GM21723 (cell line): ENCODE measurements around the gene MYADML2.
"Not testable (repeated sequence)": the region's sequence is repeated elsewhere in the genome, so short reads cannot be mapped to it uniquely, and the experiment has no call there.

Source experiments
- ATAC-seq: cut with Tn5 transposase; IDR thresholded peaks from one replicate; pipeline ENCODE4 v1.9.1; 2021; ENCODE audit warnings: mild to moderate bottlenecking, moderate library complexity; ENCODE audit not compliant: unreplicated experiment

The MYADML2 gene, protein sequence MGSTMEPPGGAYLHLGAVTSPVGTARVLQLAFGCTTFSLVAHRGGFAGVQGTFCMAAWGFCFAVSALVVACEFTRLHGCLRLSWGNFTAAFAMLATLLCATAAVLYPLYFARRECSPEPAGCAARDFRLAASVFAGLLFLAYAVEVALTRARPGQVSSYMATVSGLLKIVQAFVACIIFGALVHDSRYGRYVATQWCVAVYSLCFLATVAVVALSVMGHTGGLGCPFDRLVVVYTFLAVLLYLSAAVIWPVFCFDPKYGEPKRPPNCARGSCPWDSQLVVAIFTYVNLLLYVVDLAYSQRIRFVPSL

DNA sequence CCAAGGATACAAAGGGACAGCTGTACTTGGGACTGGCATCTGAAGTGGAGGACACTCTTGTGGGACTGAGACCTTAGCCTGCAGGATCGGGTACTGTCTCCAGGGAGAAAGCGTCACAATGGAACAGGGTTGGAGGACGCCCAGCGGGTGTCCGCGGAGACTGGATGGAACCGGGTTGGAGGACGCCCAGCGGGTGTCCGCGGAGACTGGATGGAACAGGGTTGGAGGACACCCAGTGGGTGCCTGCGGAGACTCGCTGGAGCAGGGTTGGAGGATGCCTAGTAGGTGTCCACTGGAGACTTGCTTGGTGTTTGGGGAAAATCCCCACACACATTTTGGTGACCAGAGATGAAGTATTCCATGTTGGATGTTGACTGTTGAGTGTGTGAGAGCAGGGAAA, at the start of gene MYADML2:
MYADML2 (minus strand) TSS at position 45 of the 400 bp plus-strand sequence. CDS start 5,492 bp downstream, outside the sequence.
- ATAC-seq = no peak

- no peak for ATAC-seq
These were observed 49.3 kb upstream of the MYADML2 start for GRCh38 chr17:81996232-81996756.

DNA sequence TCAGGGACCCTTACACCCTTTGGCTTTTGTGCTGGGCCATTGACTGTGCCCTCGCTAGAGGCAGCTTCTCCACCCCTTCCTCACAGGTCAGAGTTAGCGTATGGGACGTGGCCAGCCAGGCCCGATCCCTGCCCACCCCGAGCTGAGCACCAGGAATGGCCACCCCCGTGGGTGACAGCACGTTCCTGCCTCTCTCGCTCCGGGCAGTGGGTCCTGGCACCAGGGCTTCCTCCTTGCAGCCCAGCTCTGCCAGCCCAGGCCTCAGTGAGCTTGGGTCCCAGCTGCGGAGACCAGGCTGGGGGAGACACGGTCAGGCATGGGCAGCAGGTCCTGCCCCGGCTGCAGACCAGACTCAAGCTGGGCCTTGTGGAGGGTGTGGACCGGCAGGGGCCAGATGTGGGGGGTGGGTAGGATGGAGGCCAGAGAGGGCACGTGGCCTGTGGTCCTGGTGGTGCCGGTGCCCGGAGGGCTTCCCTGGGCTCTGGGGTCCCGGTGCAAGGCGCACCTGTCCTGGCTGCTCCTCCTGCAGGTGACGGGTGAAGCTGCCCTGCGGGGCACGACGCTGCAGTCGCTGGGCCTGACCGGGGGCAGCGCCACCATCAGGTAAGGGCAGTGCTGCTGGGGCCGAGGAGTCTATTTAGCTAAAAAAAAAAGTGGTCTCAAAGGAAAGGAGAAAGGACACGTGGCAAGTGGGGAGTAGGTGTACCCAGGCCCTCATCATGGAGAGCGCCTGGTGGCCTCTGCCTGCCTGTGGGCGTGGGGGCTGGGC, 48.6 kb upstream of the MYADML2 start:
- ATAC-seq = no peak

DNA sequence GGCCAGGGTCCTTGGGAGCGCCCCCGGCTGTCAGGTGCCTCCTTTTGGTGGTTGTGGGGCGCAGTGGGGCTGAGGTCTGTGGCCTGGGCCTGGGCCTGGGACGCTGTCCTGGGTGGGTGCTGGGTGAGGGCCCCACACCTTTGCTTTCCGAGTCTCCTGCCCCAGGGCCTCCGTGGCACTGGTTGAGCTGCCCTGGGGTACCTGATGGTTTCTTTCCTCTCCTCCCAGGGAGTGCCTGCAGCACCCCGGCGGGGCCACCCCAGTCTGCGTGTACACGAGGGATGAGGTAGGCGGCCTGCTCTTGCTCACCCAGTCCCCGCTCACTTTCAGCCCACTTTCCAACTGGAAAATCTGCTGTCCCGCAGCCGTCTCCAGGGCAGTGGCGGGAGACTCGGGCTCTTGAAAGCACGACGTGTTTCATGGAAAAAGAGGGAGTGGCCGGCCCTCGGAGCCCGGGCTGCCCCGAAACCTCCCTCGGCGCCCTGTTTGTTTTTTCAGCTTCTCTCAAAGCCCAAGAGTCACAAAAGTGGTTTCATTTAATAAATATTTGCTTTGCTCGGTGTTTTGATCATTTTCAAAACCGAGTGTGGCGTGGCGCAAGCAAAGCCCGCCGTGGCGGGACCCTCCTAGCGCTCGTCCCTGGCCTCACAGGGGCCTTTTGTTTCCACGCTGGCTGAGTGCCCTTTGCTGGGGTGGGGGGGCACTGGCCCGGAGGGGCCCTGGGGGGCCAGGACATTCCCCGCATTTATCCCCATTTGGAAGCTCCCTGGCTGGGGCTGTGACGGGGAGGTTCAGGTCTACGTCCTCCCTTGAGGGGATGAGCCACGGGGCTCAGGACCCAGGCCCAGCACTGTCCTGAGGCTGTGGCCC, 47.8 kb upstream of the MYADML2 start:
- ATAC-seq = no peak

DNA sequence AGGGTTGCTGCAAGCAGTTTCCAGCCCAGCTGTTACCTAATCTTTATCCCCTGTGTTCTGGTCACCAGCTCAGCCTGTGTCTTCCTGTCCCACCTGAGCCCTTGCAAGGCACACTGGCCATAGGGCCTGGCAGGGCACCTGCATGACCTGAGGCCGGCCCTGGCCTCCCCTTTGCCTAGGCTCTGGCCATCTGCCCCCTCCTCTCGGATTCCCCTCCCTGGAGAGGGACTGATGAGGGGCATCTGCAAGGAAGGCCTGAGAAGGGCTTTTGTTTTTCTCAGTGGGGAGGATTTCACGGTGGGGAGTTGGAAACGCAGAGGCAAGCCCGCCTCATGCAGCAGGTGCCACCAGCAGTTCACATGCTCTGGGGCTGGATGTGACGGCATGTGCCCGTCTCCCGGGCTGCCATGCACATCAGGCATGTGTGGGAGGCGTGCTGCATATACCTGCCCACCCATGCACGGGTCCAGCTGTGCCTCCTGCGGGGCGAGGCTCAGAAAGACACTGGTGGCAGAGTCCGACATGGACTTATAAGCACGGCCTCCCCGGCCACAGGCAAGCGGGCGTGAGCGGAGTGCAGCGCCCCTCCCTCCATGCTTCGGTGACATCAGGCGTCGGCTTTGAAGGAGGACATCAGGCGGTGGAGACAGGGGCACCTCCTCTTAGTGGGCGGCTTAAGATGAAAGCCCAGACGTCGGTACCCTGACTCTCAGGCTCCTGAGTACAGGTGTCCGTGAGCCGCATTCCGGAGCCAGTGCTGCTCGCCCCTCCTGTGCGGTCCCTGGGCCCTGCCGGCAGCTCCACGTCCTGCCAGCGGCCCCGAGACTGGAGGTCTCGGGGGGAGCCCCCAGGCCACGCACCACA, 46.9 kb upstream of the MYADML2 start:
- no peak for ATAC-seq

DNA sequence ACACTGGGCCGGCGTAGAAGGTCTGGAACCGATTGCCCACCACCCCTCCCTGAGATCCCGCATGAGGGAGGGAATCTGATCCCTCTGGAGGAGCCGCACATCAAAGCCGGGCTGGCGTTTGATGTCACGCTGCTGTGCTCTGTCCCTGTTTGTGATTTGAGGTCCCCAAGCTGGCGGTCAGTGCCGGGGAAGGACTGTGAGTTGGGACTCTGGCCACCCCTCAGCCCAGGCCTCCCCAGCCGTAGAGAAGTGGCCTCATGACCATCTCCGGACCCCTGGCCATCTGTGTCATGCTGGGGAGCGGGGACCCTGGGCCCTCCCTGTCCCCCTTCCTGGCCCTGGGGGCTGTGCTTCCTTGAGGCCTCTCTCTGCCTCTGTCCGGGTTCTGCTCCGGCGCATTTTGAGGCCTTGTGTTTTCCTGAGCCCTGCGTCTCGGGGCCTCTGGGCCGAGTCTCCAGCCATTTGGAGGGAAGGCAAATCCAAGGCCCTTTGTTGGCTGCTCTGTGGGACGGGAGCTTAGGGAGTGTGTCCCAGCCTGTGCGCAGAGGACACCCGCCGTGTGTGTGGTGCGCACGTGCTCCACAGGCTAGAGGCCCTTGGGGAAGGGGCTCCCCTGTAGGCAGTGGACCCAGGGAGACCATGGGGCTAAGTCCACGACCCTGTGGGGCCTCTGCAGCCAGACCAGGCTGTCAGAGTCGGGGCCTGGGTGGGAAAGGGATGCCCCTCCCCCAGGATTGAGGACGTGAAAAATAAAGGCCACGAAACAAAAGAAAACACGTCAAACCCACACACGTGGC, 45.5 kb upstream of the MYADML2 start:
- no peak for ATAC-seq

GRCh38 chr17:81991684-81992305, 44.8 kb upstream of the MYADML2 start:
- no peak for ATAC-seq

DNA sequence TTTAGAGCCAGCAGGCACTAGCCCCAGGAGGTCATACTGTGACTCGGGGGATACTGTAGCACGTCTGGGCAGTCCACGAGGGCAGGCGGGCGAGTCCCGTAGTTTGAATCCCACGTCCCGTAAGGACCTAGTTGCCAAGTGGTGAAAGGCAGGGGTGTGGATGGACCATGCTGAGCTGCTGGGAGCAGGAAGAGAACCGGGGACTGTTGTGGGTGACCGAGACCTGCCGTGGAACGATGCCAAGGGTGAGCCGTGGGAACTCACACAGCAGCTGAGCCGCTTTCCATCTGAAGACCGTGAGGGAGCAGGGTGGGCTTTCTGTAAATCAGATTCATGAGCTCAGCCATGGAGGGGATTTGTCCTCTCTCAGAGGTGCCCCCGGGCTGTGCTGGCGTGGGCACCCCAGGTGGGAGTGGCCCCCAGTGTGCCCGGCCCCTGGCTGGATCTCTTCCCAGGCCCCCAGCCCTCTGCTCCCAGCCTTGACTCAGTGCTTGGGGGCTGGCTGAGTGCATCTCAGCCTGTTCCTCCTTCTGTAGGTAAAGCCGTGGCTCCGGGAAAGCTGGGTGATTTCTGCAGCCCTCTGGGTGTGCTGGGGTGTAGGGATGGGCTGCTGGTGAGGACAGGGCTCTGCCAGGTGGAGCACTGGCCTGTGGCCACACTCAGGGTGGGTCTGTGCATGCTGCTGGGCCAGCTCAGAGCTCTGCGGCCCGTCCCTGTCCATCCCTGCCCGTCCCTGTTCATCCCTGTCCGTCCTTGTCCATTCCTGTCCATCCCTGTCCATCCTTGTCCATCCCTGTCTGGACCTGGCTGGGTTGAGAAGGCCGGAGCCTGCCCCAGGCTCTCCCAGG, 44.0 kb upstream of the MYADML2 start:
- no peak for ATAC-seq

DNA sequence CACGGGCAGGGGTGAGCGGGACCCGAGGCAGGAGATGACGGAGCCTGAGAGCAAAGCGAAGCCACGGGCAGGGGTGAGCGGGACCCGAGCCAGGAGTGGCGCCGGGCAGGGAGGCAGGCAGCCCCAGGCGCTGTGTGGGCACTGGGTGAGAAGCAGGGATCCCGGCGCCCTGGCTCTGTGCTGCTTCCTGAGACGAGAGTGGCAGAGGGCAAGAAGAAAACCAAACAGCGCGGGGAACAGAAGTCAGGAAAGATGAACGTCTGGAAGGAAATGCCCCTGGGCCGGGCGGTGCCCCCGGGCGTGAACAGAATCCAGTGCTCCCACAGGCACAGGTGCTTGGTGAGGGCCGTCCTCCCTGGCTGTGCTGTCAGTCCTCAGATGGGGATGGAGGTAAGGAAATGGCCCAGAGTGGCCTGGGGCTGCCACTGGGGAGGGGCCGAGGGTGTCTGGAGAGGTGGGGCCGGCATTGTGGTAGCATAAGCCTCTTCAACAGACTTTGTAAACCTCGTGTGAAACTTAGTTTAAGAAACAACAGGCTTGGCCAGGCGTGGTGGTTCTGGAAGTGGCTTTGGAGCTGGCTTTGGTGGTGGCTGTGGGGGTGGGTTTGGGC, 40.2 kb upstream of the MYADML2 start:
- ATAC-seq = no peak

DNA sequence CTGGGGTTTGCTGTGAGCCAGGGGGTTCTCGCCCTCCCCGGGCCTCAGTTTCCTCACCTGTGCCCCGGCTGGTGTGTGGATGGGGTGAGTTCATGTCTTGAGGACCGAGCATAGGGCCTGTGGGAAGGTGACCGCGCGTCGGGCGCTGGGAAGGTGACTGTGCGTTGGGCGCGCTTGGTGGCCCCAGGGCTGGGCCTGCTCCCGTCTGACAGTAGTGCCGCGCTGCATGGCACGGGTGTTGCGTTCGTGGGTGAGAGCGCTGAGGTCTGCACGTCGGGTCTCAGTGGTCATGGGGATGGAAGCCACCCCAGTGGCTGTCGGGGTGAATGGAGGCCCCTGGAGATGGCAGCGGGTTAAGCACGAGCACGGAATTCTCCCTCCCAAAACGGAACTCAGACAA, 39.6 kb upstream of the MYADML2 start:
- ATAC-seq = no peak

GRCh38 chr17:81984773-81985410, 37.9 kb upstream of the MYADML2 start:
- ATAC-seq = no peak

- ATAC-seq = no peak
These were observed 36.8 kb upstream of the MYADML2 start for GRCh38 chr17:81983639-81984373.

DNA sequence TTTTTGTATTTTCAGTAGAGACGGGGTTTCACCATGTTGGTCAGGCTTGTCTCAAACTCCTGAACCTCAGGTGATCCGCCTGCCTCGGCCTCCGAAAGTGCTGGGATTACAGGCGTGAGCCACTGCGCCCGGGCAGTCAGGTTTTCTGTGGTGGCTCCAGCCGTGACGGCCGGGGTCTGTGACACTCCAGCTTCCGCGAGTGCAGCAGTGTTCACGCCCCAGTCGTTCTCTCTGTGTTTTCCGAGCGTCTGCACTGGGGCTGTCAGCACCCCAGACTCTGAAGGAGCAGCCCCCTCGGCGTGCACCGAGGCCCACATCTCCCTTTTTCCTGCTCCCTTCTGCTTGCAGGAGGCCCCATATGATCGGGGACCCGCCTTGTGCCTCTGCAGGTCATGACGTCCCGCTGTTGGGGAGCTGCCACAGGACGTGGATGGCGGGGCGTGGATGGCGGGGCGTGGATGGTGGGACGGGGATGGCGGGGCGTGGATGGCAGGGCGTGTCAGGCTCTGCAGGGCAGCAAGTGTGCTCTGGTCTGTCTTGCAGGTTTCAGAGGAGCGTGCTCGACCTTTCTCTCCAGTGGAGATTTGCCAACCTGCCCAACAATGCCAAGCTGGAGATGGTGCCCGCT, 36.1 kb upstream of the MYADML2 start:
- ATAC-seq = no peak

DNA sequence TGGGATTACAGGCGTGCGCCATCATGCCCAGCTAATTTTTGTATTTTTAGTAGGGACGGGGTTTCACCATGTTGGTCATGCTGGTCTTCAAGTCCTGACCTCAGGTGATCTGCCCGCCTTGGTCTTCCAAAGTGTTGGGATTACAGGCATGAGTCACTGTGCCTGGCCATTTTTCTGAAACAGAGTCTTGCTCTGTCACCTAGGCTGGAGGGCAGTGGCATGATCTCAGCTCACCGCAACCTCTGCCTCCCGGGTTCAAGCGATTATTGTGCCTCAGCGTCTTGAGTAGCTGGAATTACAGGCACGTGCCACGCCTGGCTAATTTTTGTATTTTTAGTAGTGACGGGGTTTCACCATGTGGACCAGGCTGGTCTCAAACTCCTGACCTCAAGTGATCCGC, 34.5 kb upstream of the MYADML2 start:
- ATAC-seq = not testable (repeated sequence)

DNA sequence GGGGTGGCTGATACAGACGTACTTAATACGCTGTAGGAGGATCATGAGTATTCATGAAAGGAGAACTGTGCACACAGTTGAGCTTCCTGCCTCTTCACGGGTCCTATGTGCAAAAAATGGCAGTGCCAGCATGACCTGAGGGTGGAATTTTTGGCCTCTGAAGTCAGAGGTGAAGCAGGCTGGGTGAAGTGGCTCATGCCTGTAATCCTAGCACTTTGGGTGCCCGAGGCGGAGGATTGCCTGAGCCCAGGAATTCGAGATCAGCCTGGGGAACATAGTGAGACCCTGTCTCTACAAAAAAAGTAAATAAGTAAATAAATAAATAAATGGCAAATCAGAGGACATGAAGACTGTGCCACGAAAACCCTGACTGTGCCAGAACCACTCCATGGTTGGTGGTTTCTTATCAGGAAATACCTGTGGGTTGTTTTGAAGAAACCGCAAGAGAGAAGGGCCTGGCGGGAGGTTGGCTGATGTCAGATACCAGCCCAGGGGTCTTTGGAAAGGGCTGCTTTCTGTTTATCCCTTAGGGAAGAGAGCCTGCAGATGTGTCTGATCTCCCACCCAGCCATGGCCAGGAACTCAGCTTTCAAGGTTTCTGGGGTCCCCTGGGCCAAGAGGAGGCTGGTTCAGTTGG, 33.8 kb upstream of the MYADML2 start:
- no peak for ATAC-seq

DNA sequence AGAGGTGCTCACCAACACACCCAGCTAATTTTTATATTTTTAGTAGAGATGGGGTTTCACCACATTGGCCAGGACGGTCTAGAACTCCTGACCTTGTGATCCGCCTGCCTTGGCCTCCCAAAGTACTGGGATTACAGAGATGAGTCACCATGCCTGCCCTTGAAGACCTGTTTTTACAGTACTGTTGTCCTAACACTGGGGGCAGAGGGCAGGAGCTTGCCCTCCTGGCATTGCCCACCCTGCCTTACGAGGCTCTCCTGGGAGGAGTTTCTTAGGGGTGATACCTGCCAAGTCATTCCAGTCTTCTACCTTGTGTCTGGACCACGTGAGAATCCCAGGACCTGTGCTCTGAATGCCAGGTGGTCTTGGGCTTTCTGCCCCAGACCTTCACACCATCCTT, 33.1 kb upstream of the MYADML2 start:
- ATAC-seq = no peak
